Embryonic facial prominence (tissue), 1 donor: ENCODE results near the gene HID1.
A peak's percentile ranks its signal among the peaks of the same experiment; 100 is the strongest.

Experiments used
- DNase-seq: peaks from one replicate; pipeline ENCODE4 v3.0.0-alpha.2; 2016; ENCODE audit errors: extremely low spot score

The HID1 gene

DNA sequence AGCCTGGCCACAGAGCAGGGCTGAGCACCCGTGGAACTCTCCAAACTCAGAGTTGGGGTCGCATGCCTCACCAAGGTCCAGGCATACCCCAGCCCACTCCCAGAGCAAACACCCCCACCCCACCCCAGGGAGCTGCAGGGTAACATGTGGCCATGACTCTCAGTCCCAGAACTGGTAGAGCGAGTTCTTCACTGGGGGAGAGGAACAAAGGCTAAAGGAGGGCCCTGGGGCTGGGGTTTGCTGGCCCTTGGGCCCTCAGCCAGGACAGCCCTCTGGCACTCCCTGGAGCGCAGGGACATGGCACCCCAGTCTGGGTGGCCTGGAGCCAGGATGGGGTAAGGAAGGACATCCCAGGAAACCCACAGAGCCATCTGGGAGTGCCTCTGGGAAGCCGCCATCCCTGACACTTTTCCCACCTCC lies 4.2 kb downstream of the HID1 start:
- no peak for DNase-seq

DNA sequence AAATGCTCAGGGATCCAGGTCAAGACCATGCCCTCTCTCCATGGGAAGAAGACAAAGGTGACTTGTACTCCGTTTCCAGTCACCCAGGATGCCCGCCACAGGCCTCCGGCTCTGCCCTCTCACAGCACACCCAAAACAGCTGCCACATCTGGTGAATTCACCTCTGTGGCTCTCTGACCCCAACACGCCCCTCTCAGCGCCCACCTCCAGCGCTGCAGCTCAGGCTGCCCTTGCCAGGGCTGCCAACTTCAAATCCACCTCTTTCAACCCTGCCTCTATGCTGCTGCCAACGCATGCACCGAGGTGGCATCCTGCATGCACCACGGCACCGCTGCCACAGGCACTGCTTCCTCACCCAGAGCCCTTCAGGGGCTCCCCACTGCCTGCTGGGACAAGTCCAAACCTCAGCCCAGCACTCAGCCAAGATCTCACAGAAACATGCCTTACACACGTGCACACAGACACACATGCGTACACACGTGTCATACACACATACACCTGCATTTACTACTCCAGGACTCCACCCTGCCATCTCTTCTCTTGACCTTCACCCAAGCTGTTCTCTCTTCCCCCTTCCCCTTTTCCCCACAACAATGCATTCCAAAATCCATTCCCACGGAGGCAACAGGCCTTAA lies 7.5 kb downstream of the HID1 start:
- DNase-seq, result no peak

- no peak for DNase-seq
These were observed 8.3 kb downstream of the HID1 start for GRCh38 chr17:74964246-74964761.

GRCh38 chr17:74963656-74964055 lies 8.9 kb downstream of the HID1 start:
- no peak for DNase-seq

DNA sequence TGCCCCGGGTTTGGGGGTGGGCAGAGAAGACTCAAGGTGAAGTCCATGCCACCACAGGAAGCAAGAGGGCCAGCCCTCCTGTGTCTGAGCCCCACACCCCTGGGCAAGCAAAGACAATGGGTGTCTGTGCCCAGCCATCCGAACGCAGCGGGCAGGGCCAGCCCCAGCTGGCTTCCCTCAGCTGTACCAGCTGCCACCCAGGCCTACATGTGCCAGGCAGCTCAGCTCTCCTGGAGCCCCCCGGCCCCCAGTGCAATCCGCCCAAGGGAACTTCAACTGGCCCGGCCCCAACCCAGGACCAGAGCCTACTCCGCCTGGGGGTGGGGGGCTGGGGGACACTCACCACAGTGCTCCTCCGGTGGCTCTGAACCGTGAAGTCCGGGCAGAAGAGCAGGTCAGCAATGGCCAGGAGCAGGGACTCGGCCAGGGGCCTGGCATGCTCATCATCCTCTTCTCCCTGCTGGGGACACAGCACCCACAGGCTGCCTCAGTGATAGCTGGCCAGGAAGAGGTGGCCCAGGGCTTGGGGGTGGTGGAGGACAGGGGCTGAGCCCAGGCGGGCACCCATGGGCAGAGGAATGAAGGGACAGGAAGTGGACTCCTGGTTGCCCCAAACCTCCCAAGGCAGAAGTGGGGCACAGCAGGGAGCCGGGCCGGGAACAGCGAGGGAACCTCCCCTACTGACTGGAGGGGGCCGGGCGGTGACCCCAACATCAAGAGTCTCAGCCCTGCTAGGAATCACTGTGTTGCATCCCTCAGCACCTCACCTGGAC lies 9.8 kb downstream of the HID1 start:
- DNase-seq, result no peak

DNA sequence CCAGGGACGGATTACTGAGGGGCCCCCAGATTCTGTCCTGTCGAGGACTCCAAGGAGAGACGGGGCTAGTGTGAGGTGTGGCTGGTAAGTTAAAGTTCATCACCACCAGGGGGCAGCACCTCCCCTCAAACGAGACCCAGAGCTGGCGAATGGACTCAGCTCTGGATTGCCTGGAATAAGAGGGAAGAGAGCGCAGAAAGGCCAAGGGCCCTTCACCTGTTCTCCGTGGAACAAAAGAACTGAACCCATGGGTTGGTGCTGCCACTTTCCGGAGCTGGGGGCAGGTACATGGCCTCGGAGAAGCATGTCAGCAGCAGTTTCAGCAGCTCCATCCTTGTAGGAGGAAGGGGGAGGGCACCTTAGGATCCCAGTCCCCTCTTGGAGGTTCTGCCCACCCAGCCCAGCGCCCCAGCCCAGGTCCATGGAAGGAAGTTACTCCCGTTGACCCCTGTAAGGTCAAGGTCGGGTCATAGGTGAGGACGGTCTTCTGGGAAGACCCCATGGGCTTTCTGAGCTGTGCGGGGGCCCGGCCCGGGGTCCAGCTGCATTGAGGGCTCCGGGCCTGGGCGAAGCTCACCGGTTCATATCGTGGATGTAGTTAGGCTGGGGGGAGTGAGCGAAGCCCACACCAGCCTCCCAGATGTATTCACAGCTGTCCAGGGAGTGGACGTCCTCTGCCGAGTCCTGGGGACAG lies 10.8 kb downstream of the HID1 start:
- DNase-seq, result peak; percentile 46

DNA sequence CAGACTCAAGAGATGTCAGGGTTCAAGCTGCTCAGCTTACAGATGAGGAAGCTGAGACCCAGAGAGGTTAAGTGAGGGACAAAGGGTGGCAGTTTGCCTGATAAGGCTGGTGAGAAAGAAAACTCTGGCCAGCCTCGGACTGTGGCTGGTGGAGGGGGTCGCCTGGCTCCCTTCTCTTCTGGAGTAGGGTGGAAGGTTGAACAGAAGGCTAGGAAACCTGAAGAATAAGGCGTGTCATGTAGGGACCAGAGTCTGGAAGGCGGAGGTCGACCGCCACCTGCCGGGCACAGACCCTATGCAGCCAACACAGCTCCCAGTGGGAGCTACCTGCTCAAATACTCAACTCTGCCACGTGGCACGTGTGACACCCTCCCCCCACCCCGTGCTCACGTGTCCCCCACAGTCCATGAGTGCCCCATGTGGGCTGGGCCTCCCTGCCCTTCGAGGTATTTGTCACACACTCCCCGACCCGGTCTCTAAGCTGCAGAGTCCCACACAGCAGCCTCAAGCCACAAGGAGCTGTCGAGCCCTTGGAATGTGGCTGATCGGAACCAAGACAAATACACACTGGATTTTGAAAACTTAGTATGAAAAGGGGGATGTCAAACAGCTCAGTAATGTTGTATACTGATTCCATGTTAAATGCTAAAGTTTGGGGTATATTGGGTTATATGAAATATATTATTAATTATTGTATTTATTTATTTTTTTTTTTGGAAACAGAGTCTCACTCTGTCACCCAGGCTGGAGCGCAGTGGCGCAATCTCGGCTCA lies 11.8 kb downstream of the HID1 start:
- no peak for DNase-seq

DNA sequence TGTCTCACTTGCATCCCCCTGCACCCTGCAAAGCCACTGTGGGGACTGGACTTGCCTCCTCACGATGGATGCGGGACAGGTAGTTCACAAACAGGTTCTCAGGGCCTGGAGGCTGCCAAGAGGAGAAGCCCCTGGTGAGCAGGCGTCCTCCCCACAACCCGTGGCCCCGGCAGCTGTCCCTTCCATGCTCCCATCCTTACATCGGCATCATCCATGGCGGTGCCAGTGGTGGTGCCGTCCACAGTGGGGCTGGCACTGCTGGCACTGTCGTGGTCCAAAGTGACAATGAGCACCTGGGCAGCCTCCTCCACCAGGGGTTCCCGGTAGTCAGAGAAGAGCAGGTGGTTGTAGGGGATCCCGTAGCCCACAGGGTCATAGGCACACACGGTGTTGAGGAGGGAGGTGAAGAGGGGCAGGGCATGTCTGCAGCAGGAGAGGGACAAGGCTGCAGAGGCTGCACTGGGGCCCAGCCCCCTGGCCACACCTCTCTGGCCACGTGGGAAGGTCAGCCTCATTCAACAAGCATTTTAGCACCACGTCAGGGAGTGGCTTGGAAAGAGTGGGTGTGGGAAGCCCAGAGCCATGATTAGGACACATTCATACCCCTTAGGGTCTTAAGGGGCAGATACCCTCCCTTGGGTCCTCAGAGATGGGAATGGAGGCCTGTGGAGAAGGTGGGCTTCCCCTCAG lies 12.6 kb downstream of the HID1 start:
- DNase-seq, result no peak

GRCh38 chr17:74957935-74958740 lies 14.4 kb downstream of the HID1 start:
- DNase-seq, result no peak

DNA sequence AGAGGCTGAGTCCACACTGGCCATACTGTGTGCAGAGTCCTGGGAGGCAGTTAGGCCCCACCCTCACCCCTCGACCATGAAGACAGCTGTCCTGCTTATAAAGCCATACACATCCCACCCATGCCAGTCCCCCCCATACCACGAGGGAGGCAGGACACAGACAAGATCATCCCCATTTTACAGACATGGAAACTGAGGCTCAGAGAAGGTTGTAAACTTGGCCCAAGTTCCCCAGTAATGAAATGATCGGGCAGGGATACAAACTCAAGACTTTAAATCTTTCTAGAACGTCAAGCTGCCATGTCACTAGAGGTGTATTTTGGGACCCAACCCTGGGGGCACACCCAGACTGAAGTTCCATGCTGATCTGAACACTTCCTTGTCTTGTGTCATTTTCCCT lies 16.5 kb downstream of the HID1 start:
- no peak for DNase-seq

DNA sequence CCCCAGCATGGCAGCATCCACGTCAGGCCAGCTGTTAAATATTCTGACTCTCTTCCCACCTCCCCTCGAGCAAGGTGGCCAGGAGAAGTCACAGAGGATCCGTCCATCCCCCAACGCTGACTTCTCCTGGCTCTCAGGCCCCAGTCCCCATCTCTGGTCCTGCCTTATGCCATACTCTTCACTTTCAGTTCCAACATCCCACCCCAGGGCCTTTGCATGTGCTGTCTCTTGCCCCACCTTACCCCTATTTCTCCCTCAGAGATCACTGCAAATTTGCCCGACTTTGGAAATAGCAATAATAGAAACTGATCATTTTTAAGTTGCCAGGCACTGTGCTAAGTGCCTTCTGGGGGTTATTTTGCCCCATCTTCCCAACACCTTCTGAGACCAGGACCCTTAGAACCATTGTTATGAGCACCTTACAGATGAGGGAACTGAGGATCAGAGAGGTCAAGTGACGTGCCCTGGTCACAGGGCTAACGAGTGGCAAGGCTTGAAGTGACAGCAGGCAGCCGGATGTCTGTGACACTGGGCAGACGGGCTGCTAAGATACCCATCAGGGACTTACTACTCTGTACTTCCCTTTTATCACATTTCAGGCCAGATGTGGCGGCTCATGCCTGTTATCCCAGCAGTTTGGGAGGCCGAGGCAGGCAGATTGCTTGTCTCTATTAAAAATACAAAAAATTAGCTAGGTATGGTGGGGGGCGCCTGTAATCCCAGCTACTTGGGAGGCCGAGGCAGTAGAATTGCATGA lies 17.7 kb downstream of the HID1 start:
- DNase-seq, result no peak

DNA sequence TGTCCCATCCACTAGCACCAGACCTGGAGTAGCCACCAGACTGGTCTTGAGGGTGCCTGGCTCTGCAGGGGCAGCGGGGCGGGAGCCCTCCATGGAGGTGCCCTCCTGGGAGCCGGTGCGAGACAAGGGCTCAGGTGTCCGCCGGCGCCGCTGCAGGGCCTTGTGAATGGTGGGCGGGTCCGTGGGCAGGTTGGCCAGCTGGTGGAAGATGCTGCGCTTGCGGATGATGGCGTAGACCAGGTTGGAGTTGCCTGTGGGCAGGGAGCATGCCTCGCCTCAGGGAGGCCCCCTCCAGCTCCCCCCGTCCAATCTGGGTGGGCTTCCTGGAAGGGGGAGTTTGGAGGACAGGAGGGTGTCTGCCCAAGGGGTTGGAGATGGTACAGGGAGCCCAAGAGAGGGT lies 18.4 kb downstream of the HID1 start:
- DNase-seq, result no peak

- no peak for DNase-seq
These were observed 19.3 kb downstream of the HID1 start for GRCh38 chr17:74953134-74953687.

- DNase-seq, result no peak
These were observed 20.0 kb downstream of the HID1 start for GRCh38 chr17:74952431-74953133.

DNA sequence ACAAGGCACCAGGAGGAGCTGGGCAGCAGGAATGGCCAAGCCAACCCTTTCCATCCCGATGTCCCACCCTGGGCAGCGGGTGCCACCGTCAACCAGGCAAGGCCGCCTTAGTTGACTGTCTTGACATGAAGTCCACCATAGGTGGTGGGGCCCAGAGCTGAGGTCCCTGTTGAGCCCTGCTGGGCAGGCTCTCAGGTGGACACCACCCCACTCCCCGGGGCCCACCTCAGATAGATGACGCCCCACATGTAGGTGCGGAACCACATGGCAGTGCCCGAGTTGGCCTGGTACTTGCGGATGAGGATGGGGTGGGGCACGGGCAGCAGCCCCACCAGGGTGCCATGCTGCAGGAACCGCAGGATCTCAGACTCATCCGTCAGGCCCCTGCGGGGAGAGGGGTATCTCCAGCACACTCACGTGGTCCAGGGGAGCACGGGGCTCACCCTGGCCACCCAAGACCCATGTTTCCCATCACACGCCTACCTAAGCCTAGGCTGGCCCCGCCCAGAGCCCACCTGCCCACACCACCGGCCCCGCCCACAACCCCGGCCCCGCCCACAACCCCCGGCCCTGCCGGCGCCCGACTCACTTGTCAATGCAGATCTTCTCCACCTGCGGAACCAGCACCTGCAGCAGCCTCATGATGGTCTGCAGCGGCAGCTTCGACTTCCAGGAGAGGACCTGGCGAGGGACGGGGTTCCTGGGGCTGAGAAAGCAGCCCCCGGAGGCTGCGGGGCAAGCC lies 20.7 kb downstream of the HID1 start:
- no peak for DNase-seq

DNA sequence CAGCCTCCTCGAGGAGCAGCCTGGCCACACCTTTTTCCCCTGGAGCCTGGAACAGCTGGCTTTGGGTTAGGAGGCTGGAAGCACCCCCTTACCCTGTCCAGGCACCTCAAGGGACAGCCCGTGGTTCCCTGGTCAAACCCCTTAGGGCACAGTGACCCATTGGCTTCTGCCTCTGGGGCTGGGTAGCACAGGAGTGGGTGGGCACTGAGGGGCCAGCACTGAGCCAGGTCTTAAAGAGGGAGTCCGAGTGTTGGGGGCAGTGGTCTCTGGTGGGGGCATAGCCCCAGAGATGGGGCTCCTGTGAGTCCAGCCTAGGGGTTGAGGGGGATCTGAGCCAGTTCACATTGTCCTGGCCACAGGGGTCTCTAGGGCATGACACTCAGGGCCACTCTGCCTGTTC lies 21.5 kb downstream of the HID1 start:
- no peak for DNase-seq

- DNase-seq, result no peak
These were observed 22.4 kb downstream of the HID1 start for GRCh38 chr17:74950207-74950606.

GRCh38 chr17:74949455-74950115 lies 23.0 kb downstream of the HID1 start:
- DNase-seq, result no peak
